NCI-H2171 treated with DMSO at 0.1 percent for 48 hours (cell line): ENCODE data around the gene FAM193A.
A peak's percentile ranks its signal among the peaks of the same experiment; 100 is the strongest.
"Not testable (repeated sequence)": the region's sequence is repeated elsewhere in the genome, so short reads cannot be mapped to it uniquely, and the experiment has no call there.

ENCODE experiments used
- DNase-seq: peaks from one replicate; lab custom pipeline; 2025; lab: John Stamatoyannopoulos, UW

FAM193A gene

GRCh38 chr4:2750719-2751605, 214.5 kb downstream of the FAM193A start:
- DNase-seq: no peak

- DNase-seq: no peak
These were observed 217.0 kb downstream of the FAM193A start for GRCh38 chr4:2753436-2753835.

DNA sequence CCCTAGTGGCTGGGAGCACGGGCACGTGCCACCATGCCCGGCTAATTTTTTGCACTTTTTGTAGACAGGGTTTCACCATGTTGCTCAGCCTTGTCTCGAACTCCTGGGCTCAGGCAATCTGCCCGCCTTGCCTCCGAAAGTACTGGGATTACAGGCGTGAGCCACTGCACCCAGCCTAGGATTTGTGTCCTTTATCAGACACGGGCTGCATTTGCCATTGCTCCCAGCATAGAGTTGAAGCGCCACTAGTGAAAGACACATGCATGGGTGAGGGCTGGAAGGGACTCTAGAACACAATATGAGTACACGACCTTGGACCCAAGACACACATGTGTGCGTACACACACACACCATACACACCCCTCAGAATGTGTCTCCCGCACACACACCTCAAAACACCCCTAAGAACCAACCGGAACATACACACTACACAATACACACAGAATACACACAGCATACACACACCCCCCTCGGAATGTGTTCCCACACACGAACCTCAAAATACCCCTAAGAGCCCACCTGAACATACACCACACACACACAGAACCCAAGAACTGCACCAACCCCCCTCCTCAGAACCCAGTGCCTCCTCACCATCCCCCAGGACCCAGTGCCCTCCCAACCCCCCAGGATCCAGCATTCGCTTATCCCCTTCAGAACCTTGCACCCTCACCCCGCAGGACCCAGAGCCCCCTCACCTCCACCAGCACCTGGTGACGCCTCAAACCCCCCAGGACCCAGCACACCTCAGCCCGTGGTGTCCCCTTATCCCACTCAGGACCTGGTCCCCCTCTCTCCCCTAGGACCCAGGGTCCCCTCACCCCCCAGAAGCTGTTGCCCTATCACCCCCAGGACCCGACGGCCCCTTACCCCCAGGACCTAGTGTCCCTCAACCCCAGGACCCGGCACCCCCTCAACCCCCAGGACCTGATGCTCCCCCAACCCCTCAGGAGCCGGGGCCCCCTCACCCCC, 218.7 kb downstream of the FAM193A start:
- DNase-seq: no peak

DNA sequence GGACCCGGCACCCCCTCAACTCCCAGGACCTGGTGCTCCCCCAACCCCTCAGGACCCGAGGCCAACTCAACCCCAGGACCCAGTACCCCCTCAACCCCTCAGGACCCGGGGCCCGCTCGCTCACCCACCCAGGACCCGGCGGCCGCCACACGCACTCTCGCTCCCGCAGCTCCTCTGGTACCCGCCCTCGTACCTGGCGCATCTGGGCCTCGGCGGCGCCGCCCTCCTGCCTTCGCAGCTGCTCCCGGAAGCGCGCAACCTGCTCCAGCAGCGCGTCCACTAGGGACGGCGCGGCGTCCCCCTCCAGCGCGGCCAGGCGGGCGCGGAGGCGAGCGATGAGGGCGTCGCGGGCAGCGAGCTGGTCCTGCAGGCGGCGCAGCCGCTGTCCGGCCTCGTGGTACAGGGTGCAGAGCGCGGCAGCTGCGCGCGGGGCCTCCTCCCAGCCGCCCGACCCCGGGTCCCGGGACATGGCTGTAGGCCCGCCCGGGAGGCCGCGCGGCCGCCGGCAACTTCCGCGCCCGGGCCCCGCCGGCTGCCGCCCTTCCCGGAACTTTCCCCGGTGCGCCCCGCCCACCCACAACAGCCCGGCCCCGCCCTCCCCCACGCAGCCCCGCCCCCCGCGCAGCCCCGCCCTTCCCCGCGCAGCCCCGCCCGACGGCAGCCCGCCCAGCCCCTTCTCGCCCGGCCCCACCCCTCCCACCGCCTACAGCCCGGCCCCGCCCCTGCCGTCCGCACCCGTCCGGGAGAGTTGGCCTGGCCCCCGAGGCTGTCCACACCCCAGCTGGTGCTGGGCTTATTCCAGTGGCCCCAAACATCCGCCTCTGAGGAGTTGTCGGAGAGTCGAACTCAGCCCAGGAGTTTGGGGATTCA, 219.6 kb downstream of the FAM193A start, which contains the start of gene TNIP2:
Gene TNIP2 (minus strand): TSS at position 516 of the 870 bp plus-strand sequence. CDS start 47 bp downstream, at position 469.
- DNase-seq: peak; percentile 35

DNA sequence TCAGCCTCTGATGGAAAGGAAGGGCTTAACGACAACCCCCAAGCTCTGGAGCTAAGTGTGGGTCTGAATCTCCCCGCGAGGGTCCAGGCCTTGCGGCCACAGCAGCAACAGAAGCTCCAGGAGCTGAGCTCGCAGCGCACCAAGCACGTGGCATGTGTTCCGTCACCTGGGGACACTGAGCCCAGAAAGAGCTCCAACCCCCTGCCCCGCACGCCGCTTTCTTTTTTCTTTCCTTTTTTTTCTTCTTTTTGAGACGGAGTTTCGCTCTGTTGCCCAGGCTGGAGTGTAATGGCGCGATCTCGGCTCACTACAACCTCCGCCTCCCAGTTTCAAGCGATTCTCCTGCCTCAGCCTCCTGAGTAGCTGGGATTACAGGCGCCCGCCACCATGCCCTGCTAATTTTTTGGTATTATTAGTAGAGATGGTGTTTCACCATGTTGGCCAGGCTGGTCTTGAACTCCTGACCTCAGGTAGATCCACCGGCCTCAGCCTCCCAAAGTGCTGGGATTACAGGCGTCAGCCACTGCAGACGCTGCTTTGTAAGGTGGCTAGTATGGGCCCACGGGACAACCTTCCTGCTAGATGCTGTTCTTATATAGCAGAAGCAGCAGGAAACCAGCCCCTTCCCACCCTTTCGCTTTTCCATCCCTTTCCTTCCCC, 220.4 kb downstream of the FAM193A start:
- no peak for DNase-seq

- DNase-seq: no peak
These were observed 221.0 kb downstream of the FAM193A start for GRCh38 chr4:2757426-2757825.

GRCh38 chr4:2761035-2761923, 224.8 kb downstream of the FAM193A start:
- no peak for DNase-seq

DNA sequence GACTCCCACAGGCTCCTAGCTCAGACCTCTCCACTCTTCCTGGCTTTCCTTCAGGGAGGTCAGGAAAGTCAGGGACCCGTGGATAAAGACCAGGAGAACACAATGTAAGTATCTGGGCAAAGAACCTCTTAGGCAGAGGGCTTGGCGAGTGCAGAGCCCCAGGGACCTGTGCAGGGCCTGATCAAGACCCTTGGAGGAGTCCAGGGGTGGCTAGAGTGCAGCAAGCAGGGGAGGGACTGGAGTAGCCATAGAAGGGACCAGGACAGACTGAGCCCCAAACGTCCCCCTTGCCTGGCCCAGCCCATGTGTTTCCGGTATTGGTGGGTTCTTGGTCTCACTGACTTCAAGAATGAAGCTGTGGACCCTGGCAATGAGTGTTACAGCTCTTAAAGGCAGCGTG, 225.6 kb downstream of the FAM193A start:
- DNase-seq: no peak

DNA sequence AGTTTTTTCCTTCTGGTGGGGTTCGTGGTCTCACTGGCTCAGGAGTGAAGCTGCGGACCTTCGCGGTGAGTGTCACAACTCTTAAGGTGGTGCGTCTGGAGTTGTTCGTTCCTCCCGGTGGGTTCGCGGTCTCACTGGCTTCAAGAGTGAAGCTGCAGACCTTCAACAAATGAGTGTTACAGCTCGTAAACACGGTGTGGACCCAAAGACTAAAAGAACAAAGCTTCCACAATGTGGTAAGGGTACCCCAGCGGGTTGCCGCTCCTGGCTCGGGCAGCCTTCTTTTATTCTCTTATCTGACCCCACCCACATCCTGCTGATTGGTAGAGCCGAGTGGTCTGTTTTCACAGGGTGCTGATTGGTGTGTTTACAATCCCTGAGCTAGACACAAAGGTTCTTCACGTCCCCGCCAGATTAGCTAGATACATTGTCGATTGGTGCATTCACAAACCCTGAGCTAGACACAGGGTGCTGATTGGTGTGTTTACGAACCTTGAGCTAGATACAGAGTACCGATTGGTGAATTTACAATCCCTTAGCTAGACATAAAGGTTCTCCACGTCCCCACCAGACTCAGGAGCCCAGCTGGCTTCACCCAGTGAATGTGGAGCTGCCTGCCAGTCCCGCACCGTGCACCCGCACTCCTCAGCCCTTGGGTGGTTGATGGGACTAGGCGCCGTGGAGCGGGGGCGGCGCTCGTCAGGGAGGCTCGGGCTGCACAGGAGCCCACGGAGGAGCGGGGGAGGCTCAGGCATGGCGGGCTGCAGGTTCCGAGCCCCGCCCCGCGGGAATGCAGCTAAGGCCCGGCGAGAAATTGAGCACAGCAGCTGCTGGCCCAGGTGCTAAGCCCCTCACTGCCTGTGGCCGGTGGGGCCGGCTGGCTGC, 226.3 kb downstream of the FAM193A start:
- DNase-seq: not testable (repeated sequence)

DNA sequence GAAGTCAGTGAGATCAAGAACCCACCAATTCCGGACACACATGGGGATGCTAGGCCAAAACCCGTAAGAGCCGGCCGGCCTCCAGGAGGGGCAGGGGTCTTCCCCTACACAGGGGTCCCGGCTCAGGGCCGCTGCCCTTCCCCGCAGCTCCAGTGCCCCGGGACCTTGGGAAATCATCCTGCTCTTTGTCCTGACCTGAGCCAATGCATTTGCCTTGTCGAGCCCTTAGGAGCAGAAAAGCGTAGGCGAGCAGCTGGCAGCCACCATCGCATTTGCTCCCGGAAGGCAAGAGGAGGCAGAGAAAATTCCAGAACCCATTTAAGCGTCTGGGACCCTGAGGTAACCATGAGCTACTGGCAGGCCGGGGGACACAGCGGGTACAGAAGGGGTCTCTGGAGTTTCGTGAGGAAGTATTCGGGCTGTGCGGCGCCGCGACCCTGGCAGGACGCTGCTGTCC, 227.1 kb downstream of the FAM193A start:
- DNase-seq: no peak

GRCh38 chr4:2765832-2766526, 229.5 kb downstream of the FAM193A start:
- DNase-seq: no peak

- DNase-seq: no peak
These were observed 230.7 kb downstream of the FAM193A start for GRCh38 chr4:2767046-2767704.

DNA sequence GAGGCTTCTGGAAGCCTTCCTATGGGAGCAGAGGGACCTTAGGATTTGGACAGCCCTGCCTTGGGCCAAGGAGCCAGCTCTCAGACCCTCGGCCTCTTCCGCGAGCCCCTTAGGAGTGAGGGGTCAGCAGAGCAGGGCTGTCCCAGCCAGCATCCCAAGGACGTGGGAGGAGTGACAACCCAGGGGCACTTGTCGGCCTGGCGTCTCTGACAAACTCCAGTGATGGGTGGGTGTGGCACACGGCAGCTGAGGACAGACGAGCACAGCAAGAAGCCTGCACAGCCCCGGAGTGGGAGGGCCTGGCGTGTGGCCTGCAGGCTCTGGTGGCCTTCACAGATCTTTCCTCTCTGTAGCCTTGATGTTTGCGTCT, 231.2 kb downstream of the FAM193A start:
- no peak for DNase-seq

GRCh38 chr4:2768124-2768523, 231.7 kb downstream of the FAM193A start:
- DNase-seq: no peak

DNA sequence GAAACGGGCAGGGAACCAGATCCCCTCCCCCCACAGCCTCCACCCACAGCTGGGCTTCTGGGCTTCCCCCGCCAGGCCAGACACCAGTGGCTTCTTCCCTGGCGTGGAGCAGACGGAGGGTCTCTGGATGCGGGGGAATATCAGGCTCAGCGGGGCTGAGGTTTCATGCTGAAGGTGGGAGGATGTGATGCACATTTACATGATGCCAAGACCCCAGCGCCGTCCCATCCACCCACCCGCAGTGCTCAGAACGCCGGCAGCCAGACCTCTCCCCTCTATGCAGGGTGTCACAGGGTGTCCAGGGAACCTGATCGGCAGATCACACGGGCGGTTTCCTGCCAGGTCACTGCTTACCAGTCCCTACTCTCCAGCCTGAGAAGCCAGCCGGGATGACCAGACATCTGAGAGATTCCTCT, 232.5 kb downstream of the FAM193A start:
- no peak for DNase-seq

- DNase-seq: no peak
These were observed 234.8 kb downstream of the FAM193A start for GRCh38 chr4:2771264-2771663.

- DNase-seq: not testable (repeated sequence)
These were observed 244.2 kb downstream of the FAM193A start for GRCh38 chr4:2780643-2781042.

GRCh38 chr4:2781911-2782310, 245.5 kb downstream of the FAM193A start:
- DNase-seq: no peak
